T-helper 2 cell treated with Interferon-gamma antibody and Interleukin-4, amounts not matched to agents 100 ng/mL and 5 ng/mL, for 36 hours (primary cell): ENCODE measurements around the gene SLC47A2. TPM values are rescaled to one million over a fixed set of nuclear protein-coding genes. Genes with fewer than 3 reads are reported as not detected.

Experiments
- intact Hi-C: fragments of 100-400 bp; cut with micrococcal nuclease; formaldehyde crosslinking; loops from one replicate; pipeline ENCODE4 v1.15.1; 2023
- total RNA-seq: library from RNA; stranded (reverse); gene quantifications from 2 replicates; pipeline ENCODE4 v1.2.3, GENCODE V29; 2022

The SLC47A2 gene
- total RNA-seq, 1 donor from 2014 or later: not detected

GRCh38 chr17:19646788-19647696, 69.3 kb downstream of the SLC47A2 start:
- intact Hi-C loops: loop anchor here (5.0 kb wide), 2 partner anchors 270 to 285 kb away; partner anchors contain the start of genes B9D1 and MAPK7

- intact Hi-C loops: loop anchor here (5.0 kb wide), 2 partner anchors 268 to 283 kb away; partner anchors contain the start of genes B9D1 and MAPK7
Measured at GRCh38 chr17:19645734-19646201, 70.6 kb downstream of the SLC47A2 start.

- intact Hi-C loops: loop anchor here (5.0 kb wide), 2 partner anchors 267 to 282 kb away; partner anchors contain the start of genes B9D1 and MAPK7
Measured at GRCh38 chr17:19644493-19645210, 71.7 kb downstream of the SLC47A2 start.

GRCh38 chr17:19642373-19642893, 74.0 kb downstream of the SLC47A2 start:
- intact Hi-C loops: no loop called here

GRCh38 chr17:19641687-19642372, 74.6 kb downstream of the SLC47A2 start:
- intact Hi-C loops: no loop called here

GRCh38 chr17:19631905-19632304, 84.5 kb downstream of the SLC47A2 start:
- intact Hi-C loops: no loop called here

- intact Hi-C loops: no loop called here
Measured at GRCh38 chr17:19630661-19631060, 85.7 kb downstream of the SLC47A2 start.

- intact Hi-C loops: no loop called here
Measured at GRCh38 chr17:19630035-19630434, 86.3 kb downstream of the SLC47A2 start.

GRCh38 chr17:19629449-19629848, 86.9 kb downstream of the SLC47A2 start:
- intact Hi-C loops: no loop called here

Other genes with a start within 250 kb of the SLC47A2 start
- not detected in 2 replicates for gene SLC47A1, start 182.7 kb downstream of the SLC47A2 start, total RNA-seq
- 30.1 and 32.4 TPM in 2 replicates for gene ALDH3A2, start 67.8 kb downstream of the SLC47A2 start, total RNA-seq
- not detected in 2 replicates for gene ALDH3A1, start 31.7 kb upstream of the SLC47A2 start, total RNA-seq
- gene ULK2, start 151.4 kb upstream of the SLC47A2 start, total RNA-seq: 12.7 and 14.8 TPM in 2 replicates